GM13977 (cell line): ENCODE measurements around the gene RBPJ.
"Not testable (repeated sequence)": the region's sequence is repeated elsewhere in the genome, so short reads cannot be mapped to it uniquely, and the experiment has no call there.

ENCODE experiments used
- DNase-seq: peaks from one replicate; pipeline ENCODE4 v3.0.0; 2012; ENCODE audit warnings: low spot score
- CTCF ChIP-seq: IDR thresholded peaks from 2 replicates; pipeline ENCODE4 v1.5.1; 2012; ENCODE audit warnings: mild to moderate bottlenecking, control low read depth; ENCODE audit not compliant: insufficient read depth; ENCODE audit errors: extremely low read depth, missing control alignments
- in situ Hi-C: fragments of 300-500 bp; cut with MboI; formaldehyde crosslinking; loops from one replicate; pipeline ENCODE4 v1.12.0; 2022; ENCODE audit warnings: low sequenced_read_pairs, low pct_unique_long_range_greater_than_20kb, mixed read lengths, inconsistent platforms; ENCODE audit not compliant: unreplicated experiment

Gene RBPJ

GRCh38 chr4:26308568-26308967 lies 12.2 kb upstream of the RBPJ start:
- in situ Hi-C loops, result no loop called here
- no peak for TF ChIP-seq CTCF
- DNase-seq, result no peak

- no peak for DNase-seq
- no peak for TF ChIP-seq CTCF
- in situ Hi-C loops, result no loop called here
Measured at GRCh38 chr4:26310264-26310663, 10.6 kb upstream of the RBPJ start.

GRCh38 chr4:26311633-26312032 lies 9.2 kb upstream of the RBPJ start:
- TF ChIP-seq CTCF, result no peak
- in situ Hi-C loops, result no loop called here
- no peak for DNase-seq

- DNase-seq, in situ Hi-C loops: not testable (repeated sequence)
Measured at GRCh38 chr4:26315316-26315932, 5.4 kb upstream of the RBPJ start.

- DNase-seq, result no peak
- TF ChIP-seq CTCF, result no peak
- in situ Hi-C loops, result no loop called here
Measured at GRCh38 chr4:26317766-26318165, 3.0 kb upstream of the RBPJ start.

GRCh38 chr4:26319467-26319948 lies 1.3 kb upstream of the RBPJ start:
- peak; percentile 60 for TF ChIP-seq CTCF
- in situ Hi-C loops, result no loop called here

GRCh38 chr4:26319949-26320537 lies 771 bp upstream of the RBPJ start:
- TF ChIP-seq CTCF, result no peak
- peak; percentile 82 for DNase-seq
- in situ Hi-C loops, result loop anchor here (10.0 kb wide), 1 partner anchor 255 kb away; no protein-coding TSS in a partner anchor

More at GRCh38 chr4:26319467-26319948, 1.3 kb upstream of the RBPJ start:
- peak; percentile 96 for DNase-seq
